Psoas muscle (tissue), 8 donors: ENCODE measurements around the gene OLFML2B. TPM values are rescaled to one million over a fixed set of nuclear protein-coding genes. Genes with fewer than 3 reads are reported as not detected.

Source experiments
- ATAC-seq, 4 donors: fragments of 200-7000 bp; cut with Tn5 transposase; one replicate each; pipeline ENCODE4 v1.9.1; 2020; ENCODE audit warnings: moderate library complexity in 3 of 4, mild to moderate bottlenecking in 2 of 4
- DNase-seq, 2 donors: peaks; one replicate each; pipeline ENCODE4 v3.0.0-alpha.2; 2020
- H3K27ac ChIP-seq: fragments of 200-600 bp; one replicate; pipeline ENCODE4 v1.8.0; 2022
- H3K27me3 ChIP-seq, 3 donors: fragments of 200-600 bp in 1 of 3; one replicate each; pipeline versions ENCODE4 v1.6.1 to v1.8.0; 2013 to 2022; ENCODE audit warnings: low read length in 2 of 3, mild to moderate bottlenecking in 2 of 3, moderate library complexity in 1 of 3; ENCODE audit not compliant: insufficient read depth in 3 of 3
- H3K36me3 ChIP-seq, 2 donors: fragments of 200-600 bp in 1 of 2; one replicate each; pipeline versions ENCODE4 v1.6.1 to v1.8.0; 2013 to 2022; ENCODE audit warnings: low read depth in 1 of 2, mild to moderate bottlenecking in 1 of 2, moderate library complexity in 1 of 2; ENCODE audit not compliant: insufficient read depth in 1 of 2
- H3K4me1 ChIP-seq: fragments of 200-600 bp; one replicate; pipeline ENCODE4 v1.8.0; 2022
- H3K4me3 ChIP-seq: fragments of 200-600 bp; one replicate; pipeline ENCODE4 v1.8.0; 2022; ENCODE audit warnings: mild to moderate bottlenecking
- H3K9me3 ChIP-seq: fragments of 200-600 bp; one replicate; pipeline ENCODE4 v1.8.0; 2022
- WGBS, 3 donors: extraction: QIAGEN DNeasy Blood & Tissue Kit; methylation state at CpG; one replicate each; pipeline versions ENCODE4 v1.1.6 to v1.1.7; 2013; 5-methylcytosine and 5-hydroxymethylcytosine counted together
- intact Hi-C, 2 donors: fragments of 100-400 bp; cut with DNase I; formaldehyde crosslinking; loops; one replicate each; pipeline versions ENCODE4 v1.11.0 to v1.14.2; 2022
- polyA plus RNA-seq, 3 donors: library from polyadenylated mRNA; stranded (reverse); fragments of 200-250 nt; gene quantifications; one replicate each; pipeline ENCODE4 v1.2.3, GENCODE V29; 2013
- total RNA-seq, 4 donors: library from RNA; stranded (reverse); fragmentation: NEBNext Ultra II Directional in 2 of 4; extraction: Animal tissue kit (Norgen Biotek cat#: 25700) in 2 of 4; gene quantifications; one replicate each; pipeline versions ENCODE4 v1.2.1 to v1.2.4, GENCODE V29; 2021 to 2023
- TF ChIP-seq, protein P1 (sequence below): fragments of 200-600 bp; IDR thresholded peaks from one replicate; pipeline ENCODE4 v1.8.0; 2022; ENCODE audit warnings: antibody characterized with exemption
- donor health status: healthy with polysubstance abuse.
- donor health status: DM: no; HTN: no; CAD: no; lungs with moderate emphysema.
- donor health status: Bipolar disorder and iron deficiency.
- donor health status: healthy.
- donor health status: DM: yes; HTN: yes; CAD: no.
- donor health status: DM: no; HTN: no; CAD: no.
- donor health status: DM: no; HTN: no; CAD: no.
- donor health status: DM: yes; HTN: yes; CAD: no.

The OLFML2B gene
- total and polyA plus RNA-seq, 7 donors = 1.4 to 9.5 (median 3.8) TPM

DNA sequence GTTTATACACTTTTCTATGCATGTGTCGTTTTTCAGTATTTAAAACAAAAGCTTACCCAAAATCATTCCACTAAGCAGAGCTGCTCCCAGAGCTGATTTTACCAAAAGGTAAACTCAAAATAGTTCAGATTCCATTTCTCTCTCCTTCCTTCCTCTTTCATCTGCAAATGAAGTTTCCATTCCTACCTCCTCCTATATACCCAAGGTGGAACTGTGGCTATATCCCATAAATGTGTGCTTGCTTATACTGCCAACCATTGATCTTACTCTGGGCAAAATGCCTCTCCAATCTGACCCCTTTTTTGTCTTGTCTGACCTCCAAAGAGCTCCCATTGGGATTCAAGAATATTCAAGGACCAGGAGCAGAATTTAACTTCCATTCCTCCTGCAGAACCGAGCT lies 9.5 kb downstream of the OLFML2B start:
- DNase-seq (no peak), ATAC-seq (no peak)
- Histone ChIP-seq H3K4me3 (no peak overlapping the region), H3K36me3 (peaks cover 0 to 16% of the 10 kb centered on the region in 2 donors), H3K4me1 (peaks cover 19% of the 10 kb centered on the region), H3K27ac (no peak overlapping the region), H3K9me3 (no peaks in the 10 kb centered on the region), H3K27me3 (peaks cover 0 to 1% (median 0%) of the 10 kb centered on the region in 3 donors)
- TF ChIP-seq, protein P1, sequence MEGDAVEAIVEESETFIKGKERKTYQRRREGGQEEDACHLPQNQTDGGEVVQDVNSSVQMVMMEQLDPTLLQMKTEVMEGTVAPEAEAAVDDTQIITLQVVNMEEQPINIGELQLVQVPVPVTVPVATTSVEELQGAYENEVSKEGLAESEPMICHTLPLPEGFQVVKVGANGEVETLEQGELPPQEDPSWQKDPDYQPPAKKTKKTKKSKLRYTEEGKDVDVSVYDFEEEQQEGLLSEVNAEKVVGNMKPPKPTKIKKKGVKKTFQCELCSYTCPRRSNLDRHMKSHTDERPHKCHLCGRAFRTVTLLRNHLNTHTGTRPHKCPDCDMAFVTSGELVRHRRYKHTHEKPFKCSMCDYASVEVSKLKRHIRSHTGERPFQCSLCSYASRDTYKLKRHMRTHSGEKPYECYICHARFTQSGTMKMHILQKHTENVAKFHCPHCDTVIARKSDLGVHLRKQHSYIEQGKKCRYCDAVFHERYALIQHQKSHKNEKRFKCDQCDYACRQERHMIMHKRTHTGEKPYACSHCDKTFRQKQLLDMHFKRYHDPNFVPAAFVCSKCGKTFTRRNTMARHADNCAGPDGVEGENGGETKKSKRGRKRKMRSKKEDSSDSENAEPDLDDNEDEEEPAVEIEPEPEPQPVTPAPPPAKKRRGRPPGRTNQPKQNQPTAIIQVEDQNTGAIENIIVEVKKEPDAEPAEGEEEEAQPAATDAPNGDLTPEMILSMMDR = no peak
- 55 to 69% (median 64%) methylated on average over 2 of the region's 2 CpGs for WGBS, 3 donors
- intact Hi-C loops = no loop called here

GRCh38 chr1:162013289-162013688 lies 10.4 kb downstream of the OLFML2B start:
- DNase-seq (no peak), ATAC-seq (no peak)
- peaks cover 25% of the 10 kb centered on the region for H3K4me1 ChIP-seq
- no peaks in the 10 kb centered on the region for H3K9me3 ChIP-seq
- peaks cover 0 to 16% of the 10 kb centered on the region in 2 donors for H3K36me3 ChIP-seq
- no peak overlapping the region for H3K4me3 ChIP-seq
- no peak overlapping the region for H3K27ac ChIP-seq
- intact Hi-C loops = no loop called here
- H3K27me3 ChIP-seq = peaks cover 0 to 1% (median 0%) of the 10 kb centered on the region in 3 donors
- TF ChIP-seq, protein P1 = no peak

GRCh38 chr1:162011337-162012012 lies 12.2 kb downstream of the OLFML2B start:
- no peak overlapping the region for H3K4me3 ChIP-seq
- peaks cover 0 to 2% of the 10 kb centered on the region in 2 donors for H3K36me3 ChIP-seq
- 36 to 60% (median 41%) methylated on average over 9 of the region's 9 CpGs for WGBS, 3 donors
- peak overlapping the region; percentile 49 for H3K27ac ChIP-seq
- intact Hi-C loops = no loop called here
- H3K27me3 ChIP-seq = no peaks in the 10 kb centered on the region
- TF ChIP-seq, protein P1 = no peak
- no peaks in the 10 kb centered on the region for H3K9me3 ChIP-seq
- H3K4me1 ChIP-seq = peaks cover 25% of the 10 kb centered on the region
- DNase-seq = no peak
- peak; percentile 40 to 52 (median 44) for ATAC-seq

DNA sequence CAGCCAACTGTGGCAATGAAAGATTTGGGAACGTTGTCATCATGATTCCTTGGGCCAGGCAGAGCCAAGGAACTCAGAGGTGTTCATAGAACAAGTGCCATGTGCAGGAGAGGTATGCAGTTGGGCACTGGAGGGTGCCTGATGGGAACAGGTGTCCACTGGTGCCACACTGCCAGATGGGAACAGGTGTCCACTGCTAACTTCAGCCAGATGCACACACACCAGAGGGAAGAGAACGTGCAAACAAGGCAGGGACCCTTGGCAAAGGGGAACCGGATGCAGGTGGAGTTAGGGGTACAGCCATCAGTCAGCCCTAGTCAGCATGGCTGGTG lies 13.5 kb downstream of the OLFML2B start:
- H3K9me3 ChIP-seq = no peaks in the 10 kb centered on the region
- 21 to 41% (median 31%) methylated on average over 3 of the region's 3 CpGs for whole genome bisulfite sequencing, 3 donors
- intact Hi-C loops = no loop called here
- no peaks in the 10 kb centered on the region for H3K27me3 ChIP-seq
- H3K27ac ChIP-seq = peak overlapping the region; percentile 49
- H3K36me3 ChIP-seq = no peaks in the 10 kb centered on the region
- ATAC-seq (peak; percentile 51 to 66 (median 62)), DNase-seq (no peak)
- TF ChIP-seq, protein P1 = no peak
- H3K4me3 ChIP-seq = no peak overlapping the region
- H3K4me1 ChIP-seq = peaks cover 25% of the 10 kb centered on the region
